ENCODE measurements around the gene PIK3C2B.

DNA sequence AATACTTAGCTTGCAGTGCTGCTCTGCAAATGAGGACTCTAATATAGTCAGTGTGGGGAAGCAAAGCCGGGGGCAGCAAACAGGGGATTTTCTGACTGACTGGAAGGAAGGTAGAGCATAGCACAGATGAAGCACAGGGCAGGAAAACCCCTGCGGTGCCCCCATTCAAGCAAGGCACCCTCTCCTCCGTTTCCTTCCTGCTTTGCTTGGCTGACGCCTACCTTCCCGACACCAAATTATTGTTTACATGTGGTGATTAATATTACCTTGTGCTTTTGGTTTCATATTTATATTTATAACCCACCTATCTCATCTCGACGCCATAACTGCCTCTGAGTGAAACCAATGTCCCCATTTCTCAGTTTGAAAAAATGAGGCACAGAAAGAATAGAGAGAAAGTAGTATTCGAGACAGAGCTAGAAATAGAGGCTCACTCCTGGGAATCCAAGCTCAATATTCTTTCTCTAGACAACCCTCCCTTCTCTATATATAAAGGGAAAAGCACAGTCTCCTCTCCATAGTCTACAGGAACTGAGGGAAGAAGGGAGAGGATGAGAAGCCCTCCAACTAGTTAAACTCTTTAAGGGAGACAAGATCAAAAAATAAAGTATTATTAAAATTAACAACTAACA, 41.3 kb downstream of the PIK3C2B start:
- TF ChIP-seq CTCF (conservative IDR thresholded peaks at IDR 0.05; ENCODE audit: low read length) (no peak), EZH2phosphoT487 (IDR thresholded peaks at IDR 0.05; ENCODE audit: borderline replicate concordance) (no peak)
